Muscle layer of duodenum (tissue), 2 donors: Measurements from ENCODE around the gene S100P.

Experiments
- H3K27ac ChIP-seq: one replicate; pipeline ENCODE4 v1.7.0; 2013; ENCODE audit warnings: mild to moderate bottlenecking, low read length
- H3K27me3 ChIP-seq: one replicate; pipeline ENCODE4 v1.7.0; 2013; ENCODE audit warnings: low read depth, mild to moderate bottlenecking, control low read depth, low read length
- H3K36me3 ChIP-seq, 2 donors: one replicate each; pipeline ENCODE4 v1.7.0; 2013; ENCODE audit warnings: low read length in 2 of 2, control low read depth in 1 of 2, mild to moderate bottlenecking in 1 of 2; ENCODE audit not compliant: insufficient read depth in 2 of 2, control insufficient read depth in 1 of 2
- H3K4me1 ChIP-seq, 2 donors: one replicate each; pipeline ENCODE4 v1.7.0; 2013; ENCODE audit warnings: low read length in 2 of 2, mild to moderate bottlenecking in 2 of 2, control low read depth in 1 of 2, moderate library complexity in 1 of 2; ENCODE audit not compliant: insufficient read depth in 2 of 2, control insufficient read depth in 1 of 2
- H3K4me3 ChIP-seq, 2 donors: one replicate each; pipeline ENCODE4 v1.7.0; 2013; ENCODE audit warnings: low read length in 2 of 2, low read depth in 1 of 2, mild to moderate bottlenecking in 1 of 2
- H3K9me3 ChIP-seq, 2 donors: one replicate each; pipeline ENCODE4 v1.7.0; 2013; ENCODE audit warnings: low read length in 2 of 2, control low read depth in 1 of 2, mild to moderate bottlenecking in 1 of 2; ENCODE audit not compliant: control insufficient read depth in 1 of 2
- donor health status: healthy.

Gene S100P

DNA sequence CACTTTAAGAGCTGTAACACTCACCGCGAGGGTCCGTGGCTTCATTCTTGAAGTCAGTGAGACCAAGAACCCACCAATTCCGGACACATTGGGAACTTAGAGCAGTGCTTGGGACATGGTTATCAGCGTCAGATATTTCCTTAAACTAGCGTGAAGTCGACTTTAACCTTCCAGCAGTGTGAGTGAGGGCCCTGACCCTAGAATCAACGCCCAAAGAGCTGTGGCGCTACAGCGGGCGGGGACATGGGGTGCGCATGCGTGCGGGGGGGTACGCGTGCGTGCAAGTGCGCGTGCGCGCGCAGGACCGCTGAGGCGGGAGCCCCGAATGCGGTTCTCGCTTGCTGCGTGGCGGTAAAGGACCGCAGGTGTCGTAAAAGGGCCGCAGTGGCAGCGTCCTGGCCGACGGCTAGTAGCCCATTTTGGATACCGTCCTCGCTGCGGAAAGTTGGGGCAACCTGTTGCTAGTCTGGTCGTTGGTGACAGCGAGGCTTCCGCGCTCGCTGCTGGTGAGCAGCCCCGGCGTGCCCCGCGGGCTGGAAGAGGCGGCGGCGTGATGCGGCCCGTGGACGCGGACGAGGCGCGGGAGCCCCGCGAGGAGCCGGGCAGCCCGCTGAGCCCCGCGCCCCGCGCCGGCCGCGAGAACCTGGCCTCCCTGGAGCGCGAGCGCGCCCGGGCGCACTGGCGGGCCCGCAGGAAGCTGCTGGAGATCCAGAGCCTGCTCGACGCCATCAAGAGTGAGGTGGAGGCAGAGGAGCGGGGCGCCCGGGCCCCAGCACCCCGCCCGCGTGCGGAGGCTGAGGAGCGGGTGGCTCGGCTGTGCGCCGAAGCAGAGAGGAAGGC, 19.8 kb upstream of the S100P start:
- no peaks in the 10 kb centered on the region for H3K9me3 ChIP-seq
- H3K27me3 ChIP-seq, result no peaks in the 10 kb centered on the region

DNA sequence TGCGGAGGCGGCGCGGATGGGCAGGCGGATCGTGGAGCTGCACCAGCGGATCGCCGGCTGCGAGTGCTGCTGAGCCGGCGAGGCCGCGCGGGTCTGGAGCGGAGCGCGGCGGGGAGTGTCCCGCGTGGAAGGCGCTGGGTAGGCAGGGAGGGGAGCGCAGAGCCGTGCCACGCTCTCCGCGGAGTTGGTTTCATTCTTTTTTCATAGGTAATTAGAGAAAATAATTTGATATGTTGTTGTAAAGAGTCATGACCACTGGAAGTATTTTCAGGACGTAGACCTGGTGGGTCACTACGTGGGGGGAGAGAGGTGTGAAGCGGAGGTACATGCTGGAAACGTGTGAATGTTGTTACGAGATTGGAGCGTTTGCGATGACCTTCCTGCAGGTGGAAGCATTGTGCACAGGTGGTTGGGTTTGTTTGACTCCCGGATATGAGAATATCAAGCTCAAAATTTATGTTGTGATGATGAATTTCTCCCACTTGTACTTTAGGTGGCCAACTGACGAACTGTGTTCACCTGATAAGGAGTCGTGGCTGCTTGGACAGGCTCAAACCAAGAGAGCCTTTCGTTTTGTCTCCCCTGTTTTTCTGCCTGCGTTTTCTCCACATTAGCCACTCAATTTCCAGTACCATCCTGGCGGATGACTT, 19.1 kb upstream of the S100P start:
- Histone ChIP-seq H3K9me3 (no peaks in the 10 kb centered on the region), H3K4me1 (peaks cover 19 to 31% of the 10 kb centered on the region in 2 donors), H3K27me3 (no peaks in the 10 kb centered on the region), H3K36me3 (peaks cover 0 to 6% of the 10 kb centered on the region in 2 donors), H3K27ac (no peak overlapping the region), H3K4me3 (peak overlapping the region; percentile 81 to 82)

More for the DNA sequence above, 19.8 kb upstream of the S100P start:
- H3K27ac ChIP-seq, result peak overlapping the region; percentile 63
- H3K36me3 ChIP-seq, result peaks cover 0 to 6% of the 10 kb centered on the region in 2 donors
- peak overlapping the region; percentile 81 to 82 for H3K4me3 ChIP-seq
- peaks cover 19 to 31% of the 10 kb centered on the region in 2 donors for H3K4me1 ChIP-seq

DNA sequence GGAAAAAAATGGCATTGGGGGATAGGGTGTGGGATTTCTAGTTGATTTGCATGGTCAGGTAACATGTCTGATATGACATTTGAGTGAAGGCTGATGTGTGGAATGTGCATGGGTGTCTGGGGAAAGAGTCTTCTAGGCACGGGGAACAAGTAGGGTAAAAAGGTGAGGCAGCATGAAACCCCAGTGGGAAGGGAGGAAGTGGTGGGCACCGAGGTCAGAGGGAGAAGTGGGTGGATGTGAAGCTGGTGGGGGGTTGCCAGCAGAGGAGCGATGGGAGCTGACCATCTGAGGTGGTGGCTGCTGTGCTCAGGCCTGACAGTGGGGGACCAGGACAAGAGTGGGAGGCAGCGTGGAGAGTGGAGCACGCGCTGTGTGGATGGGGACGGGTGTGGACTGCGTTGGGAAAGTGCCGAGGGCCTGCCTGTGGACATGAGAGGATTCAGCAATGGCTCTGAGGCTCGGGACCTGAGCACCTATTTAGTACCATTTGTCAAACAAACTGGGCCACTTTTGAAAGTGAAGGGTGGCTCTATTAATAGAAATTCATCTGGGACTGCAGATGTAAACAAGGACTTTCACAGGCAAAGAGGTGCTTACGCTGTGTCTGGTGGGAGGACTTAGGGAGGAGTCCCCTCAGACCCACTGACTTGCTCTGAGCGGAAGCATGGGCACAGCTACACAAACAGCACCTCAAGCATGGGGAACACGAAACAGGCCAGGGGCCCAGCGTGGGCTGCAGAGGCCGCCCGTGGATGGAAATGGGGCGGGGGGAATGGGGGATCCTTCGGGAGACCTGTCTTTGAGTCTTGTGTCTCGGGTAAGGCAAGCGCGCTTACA, 16.7 kb upstream of the S100P start:
- peaks cover 0 to 9% of the 10 kb centered on the region in 2 donors for H3K36me3 ChIP-seq
- no peaks in the 10 kb centered on the region for H3K9me3 ChIP-seq
- H3K4me3 ChIP-seq, result peak overlapping the region in 1 of 2 donors; percentile 30
- no peaks in the 10 kb centered on the region for H3K27me3 ChIP-seq
- H3K27ac ChIP-seq, result no peak overlapping the region
- peaks cover 19 to 31% of the 10 kb centered on the region in 2 donors for H3K4me1 ChIP-seq

DNA sequence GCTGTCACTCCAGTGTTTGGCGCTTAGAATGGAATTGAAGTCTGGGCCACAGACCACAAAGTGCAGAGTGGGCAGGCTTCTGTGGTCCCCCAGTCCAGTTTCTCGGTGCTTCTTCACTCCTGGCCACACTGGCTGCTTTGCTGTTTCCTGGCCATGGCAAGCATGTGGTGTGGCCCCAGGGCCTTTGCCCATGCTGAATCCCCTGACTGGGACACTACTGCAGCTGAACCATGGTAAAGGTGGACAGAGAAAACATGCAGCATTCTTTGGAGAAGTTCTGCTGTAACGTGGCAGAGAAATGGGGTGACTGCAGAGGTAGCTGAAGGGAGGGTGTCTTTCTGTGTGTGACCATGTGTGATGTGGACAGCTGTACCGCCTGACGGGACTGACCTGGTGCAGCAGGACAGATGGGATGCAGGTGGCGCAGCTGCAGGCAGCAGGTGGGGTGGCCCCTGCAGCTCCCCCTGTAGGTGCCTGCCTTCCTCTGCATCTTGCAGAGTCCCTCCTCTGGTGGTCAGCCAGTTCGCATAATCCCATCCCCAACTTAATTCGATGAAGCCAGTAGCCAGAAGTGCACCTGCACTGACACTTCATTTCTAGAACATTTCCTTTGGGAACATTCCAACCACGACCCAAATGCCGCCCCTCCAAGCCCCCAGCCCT, 13.2 kb upstream of the S100P start:
- Histone ChIP-seq H3K4me3 (no peak overlapping the region), H3K27ac (no peak overlapping the region), H3K36me3 (peaks cover 0 to 9% of the 10 kb centered on the region in 2 donors), H3K9me3 (no peaks in the 10 kb centered on the region), H3K4me1 (peaks cover 9 to 24% of the 10 kb centered on the region in 2 donors), H3K27me3 (no peaks in the 10 kb centered on the region)

DNA sequence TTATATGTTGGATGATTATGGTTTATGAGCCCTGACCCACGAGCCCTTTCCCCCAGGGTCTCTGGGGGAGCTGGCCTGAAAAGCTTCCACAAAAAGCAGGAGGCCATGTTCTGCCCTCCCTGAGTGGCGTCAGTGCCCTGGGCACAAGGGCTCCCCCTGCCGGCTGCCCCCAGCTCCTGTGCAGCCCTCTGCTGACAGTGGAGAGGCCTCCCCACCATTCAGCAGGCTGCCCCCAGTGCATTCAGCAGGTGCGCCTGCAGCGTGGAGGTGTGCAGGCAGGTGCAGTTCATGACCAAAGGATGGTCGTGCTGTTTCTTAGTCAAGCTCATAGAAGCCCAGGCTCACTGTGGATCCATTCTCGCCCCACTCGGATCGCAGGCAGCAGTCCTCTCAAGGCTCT, 12.5 kb upstream of the S100P start:
- Histone ChIP-seq H3K4me1 (peaks cover 6 to 17% of the 10 kb centered on the region in 2 donors), H3K4me3 (no peak overlapping the region), H3K36me3 (peaks cover 0 to 3% of the 10 kb centered on the region in 2 donors), H3K9me3 (no peaks in the 10 kb centered on the region), H3K27me3 (no peaks in the 10 kb centered on the region), H3K27ac (no peak overlapping the region)

GRCh38 chr4:6682862-6683590, 10.7 kb upstream of the S100P start:
- Histone ChIP-seq H3K36me3 (peaks cover 0 to 3% of the 10 kb centered on the region in 2 donors), H3K9me3 (no peaks in the 10 kb centered on the region), H3K4me1 (no peaks in the 10 kb centered on the region), H3K27me3 (no peaks in the 10 kb centered on the region), H3K4me3 (no peak overlapping the region), H3K27ac (no peak overlapping the region)

DNA sequence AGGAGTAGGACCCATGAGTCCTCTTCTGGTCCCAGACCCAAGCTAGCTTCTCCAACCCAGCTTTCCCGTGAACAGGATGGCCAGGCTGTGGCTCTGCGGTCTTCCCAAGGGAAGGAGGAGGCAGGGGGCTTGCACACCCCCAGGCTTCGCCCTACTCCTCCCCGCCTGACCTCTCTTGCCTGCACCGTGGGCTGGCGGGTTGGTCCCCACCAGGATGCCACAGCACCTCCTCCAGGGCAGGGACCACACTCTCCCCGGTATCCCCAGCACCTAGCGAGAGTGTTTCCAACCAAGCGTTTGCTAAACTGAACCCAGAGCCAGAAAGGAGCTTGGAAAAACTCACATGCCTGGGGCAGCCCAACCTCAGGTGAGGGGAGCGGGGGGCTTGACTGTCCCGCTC, 9.0 kb upstream of the S100P start:
- Histone ChIP-seq H3K27me3 (no peaks in the 10 kb centered on the region), H3K4me3 (no peak overlapping the region), H3K36me3 (peaks cover 0 to 3% of the 10 kb centered on the region in 2 donors), H3K9me3 (no peaks in the 10 kb centered on the region), H3K4me1 (no peaks in the 10 kb centered on the region), H3K27ac (no peak overlapping the region)

- Histone ChIP-seq H3K4me3 (no peak overlapping the region), H3K27me3 (no peaks in the 10 kb centered on the region), H3K36me3 (peaks cover 0 to 2% of the 10 kb centered on the region in 2 donors), H3K27ac (no peak overlapping the region), H3K9me3 (no peaks in the 10 kb centered on the region), H3K4me1 (no peaks in the 10 kb centered on the region)
Observed at GRCh38 chr4:6686104-6686787, 7.4 kb upstream of the S100P start.

DNA sequence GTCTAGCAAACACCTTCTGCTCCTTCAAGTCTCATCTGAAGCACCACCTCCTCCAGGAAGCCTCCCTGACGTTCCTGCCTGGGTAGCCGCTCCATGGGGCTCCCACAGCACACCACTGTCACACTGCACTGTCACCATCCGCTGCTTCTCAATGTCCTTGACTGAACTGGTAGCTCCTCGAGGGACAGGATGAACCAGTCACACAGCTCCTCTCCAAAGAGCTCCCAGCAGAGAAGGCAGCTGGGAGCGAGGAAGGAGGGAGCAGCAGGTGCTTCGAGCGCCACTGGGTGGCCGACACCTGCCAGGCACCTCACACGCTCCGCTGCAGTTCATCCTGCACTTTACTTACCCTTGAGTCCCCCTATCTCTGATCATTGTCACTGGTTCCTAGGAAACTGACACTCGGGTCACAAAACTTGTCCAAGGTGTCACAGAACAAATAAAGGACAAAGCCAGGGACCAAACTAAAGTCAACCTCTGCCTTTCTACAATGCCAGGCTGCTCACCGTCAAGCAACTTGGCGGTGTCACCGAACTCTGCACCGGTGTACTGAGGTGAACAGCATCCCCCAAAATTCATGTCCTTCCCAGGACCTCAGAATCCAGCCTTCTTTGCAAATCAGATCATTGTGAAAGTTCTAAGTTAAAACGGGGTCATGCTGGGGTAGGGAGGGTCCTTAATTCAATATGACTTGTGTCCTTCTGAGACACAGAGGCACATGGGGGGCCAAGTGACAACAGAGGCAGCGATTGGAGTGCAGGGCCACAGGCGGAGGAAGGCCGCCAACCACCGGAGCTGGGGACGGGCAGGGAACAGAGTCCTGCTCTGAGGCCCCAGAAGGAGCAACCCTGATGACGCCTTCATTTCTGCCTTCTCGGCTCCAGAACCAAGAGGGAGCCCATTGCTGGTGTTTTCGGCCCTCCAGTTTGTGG, 5.5 kb upstream of the S100P start:
- H3K36me3 ChIP-seq, result no peaks in the 10 kb centered on the region
- H3K27me3 ChIP-seq, result no peaks in the 10 kb centered on the region
- H3K4me1 ChIP-seq, result no peaks in the 10 kb centered on the region
- no peaks in the 10 kb centered on the region for H3K9me3 ChIP-seq
- H3K27ac ChIP-seq, result no peak overlapping the region
- H3K4me3 ChIP-seq, result no peak overlapping the region
